ENCODE results near the gene PCDH20.

DNA sequence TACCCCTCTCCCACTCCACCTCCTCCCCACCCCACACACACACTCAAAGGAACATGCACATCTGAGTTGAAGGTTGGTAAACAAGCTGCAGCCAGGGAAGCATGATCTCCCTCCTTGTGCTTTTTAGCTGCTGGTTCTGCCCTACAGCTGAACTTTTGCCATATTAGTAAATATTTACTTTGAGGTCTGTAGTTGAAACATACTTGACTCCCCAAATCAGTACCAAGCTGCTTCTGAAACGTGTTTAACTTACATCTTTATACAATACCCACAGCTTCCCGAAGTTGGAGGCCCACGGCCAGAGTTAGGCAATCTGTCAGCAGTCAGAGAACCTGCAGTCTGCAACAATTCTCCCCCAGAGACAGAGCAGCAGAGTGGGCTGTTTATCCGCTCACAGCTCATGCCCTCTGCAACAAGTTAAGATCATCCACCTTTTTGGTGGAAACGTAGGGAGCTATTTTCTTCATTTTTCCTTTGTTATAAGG lies 1.5 kb upstream of the PCDH20 start:
- TF ChIP-seq NFATC3 (IDR thresholded peaks at IDR 0.05) (no peak), GABPA (tag; conservative IDR thresholded peaks at IDR 0.05; ENCODE audit: low read depth) (no peak), L3MBTL2 (IDR thresholded peaks at IDR 0.05) (no peak), KDM1A (IDR thresholded peaks at IDR 0.05) (no peak), ZFP30 (CRISPR knock-in tag; IDR thresholded peaks at IDR 0.05; ENCODE audit: borderline replicate concordance) (no peak), ZNF778 (CRISPR knock-in tag; IDR thresholded peaks at IDR 0.05) (no peak), PHF8 (IDR thresholded peaks at IDR 0.05; ENCODE audit: borderline replicate concordance, low read length) (no peak), GATA2 (CRISPR knock-in tag; IDR thresholded peaks at IDR 0.05) (no peak), ZNF175 (CRISPR knock-in tag; IDR thresholded peaks at IDR 0.05; ENCODE audit: low read depth) (no peak)
- TF ChIP-seq, protein P1, sequence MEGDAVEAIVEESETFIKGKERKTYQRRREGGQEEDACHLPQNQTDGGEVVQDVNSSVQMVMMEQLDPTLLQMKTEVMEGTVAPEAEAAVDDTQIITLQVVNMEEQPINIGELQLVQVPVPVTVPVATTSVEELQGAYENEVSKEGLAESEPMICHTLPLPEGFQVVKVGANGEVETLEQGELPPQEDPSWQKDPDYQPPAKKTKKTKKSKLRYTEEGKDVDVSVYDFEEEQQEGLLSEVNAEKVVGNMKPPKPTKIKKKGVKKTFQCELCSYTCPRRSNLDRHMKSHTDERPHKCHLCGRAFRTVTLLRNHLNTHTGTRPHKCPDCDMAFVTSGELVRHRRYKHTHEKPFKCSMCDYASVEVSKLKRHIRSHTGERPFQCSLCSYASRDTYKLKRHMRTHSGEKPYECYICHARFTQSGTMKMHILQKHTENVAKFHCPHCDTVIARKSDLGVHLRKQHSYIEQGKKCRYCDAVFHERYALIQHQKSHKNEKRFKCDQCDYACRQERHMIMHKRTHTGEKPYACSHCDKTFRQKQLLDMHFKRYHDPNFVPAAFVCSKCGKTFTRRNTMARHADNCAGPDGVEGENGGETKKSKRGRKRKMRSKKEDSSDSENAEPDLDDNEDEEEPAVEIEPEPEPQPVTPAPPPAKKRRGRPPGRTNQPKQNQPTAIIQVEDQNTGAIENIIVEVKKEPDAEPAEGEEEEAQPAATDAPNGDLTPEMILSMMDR (IDR thresholded peaks at IDR 0.05 in 2 of 3, conservative IDR thresholded peaks at IDR 0.05 in 1 of 3; ENCODE audit: insufficient read depth in 2 of 3, low read depth in 1 of 3, low read length in 3 of 3): no peak
- TF ChIP-seq, protein P2, sequence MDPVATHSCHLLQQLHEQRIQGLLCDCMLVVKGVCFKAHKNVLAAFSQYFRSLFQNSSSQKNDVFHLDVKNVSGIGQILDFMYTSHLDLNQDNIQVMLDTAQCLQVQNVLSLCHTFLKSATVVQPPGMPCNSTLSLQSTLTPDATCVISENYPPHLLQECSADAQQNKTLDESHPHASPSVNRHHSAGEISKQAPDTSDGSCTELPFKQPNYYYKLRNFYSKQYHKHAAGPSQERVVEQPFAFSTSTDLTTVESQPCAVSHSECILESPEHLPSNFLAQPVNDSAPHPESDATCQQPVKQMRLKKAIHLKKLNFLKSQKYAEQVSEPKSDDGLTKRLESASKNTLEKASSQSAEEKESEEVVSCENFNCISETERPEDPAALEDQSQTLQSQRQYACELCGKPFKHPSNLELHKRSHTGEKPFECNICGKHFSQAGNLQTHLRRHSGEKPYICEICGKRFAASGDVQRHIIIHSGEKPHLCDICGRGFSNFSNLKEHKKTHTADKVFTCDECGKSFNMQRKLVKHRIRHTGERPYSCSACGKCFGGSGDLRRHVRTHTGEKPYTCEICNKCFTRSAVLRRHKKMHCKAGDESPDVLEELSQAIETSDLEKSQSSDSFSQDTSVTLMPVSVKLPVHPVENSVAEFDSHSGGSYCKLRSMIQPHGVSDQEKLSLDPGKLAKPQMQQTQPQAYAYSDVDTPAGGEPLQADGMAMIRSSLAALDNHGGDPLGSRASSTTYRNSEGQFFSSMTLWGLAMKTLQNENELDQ (CRISPR knock-in tag; IDR thresholded peaks at IDR 0.05; ENCODE audit: borderline replicate concordance): no peak
- TF ChIP-seq, protein P3, sequence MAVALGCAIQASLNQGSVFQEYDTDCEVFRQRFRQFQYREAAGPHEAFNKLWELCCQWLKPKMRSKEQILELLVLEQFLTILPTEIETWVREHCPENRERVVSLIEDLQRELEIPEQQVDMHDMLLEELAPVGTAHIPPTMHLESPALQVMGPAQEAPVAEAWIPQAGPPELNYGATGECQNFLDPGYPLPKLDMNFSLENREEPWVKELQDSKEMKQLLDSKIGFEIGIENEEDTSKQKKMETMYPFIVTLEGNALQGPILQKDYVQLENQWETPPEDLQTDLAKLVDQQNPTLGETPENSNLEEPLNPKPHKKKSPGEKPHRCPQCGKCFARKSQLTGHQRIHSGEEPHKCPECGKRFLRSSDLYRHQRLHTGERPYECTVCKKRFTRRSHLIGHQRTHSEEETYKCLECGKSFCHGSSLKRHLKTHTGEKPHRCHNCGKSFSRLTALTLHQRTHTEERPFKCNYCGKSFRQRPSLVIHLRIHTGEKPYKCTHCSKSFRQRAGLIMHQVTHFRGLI (CRISPR knock-in tag; IDR thresholded peaks at IDR 0.05): no peak
- TF ChIP-seq, protein P4, sequence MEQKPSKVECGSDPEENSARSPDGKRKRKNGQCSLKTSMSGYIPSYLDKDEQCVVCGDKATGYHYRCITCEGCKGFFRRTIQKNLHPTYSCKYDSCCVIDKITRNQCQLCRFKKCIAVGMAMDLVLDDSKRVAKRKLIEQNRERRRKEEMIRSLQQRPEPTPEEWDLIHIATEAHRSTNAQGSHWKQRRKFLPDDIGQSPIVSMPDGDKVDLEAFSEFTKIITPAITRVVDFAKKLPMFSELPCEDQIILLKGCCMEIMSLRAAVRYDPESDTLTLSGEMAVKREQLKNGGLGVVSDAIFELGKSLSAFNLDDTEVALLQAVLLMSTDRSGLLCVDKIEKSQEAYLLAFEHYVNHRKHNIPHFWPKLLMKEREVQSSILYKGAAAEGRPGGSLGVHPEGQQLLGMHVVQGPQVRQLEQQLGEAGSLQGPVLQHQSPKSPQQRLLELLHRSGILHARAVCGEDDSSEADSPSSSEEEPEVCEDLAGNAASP (IDR thresholded peaks at IDR 0.05): no peak
